T-helper 1 cell (primary cell): ENCODE measurements around the gene RPS6KA6.
A peak's percentile ranks its signal among the peaks of the same experiment; 100 is the strongest.
"Not testable (repeated sequence)": the region's sequence is repeated elsewhere in the genome, so short reads cannot be mapped to it uniquely, and the experiment has no call there.

ENCODE experiments used
- DNase-seq, 5 donors: peaks; one replicate each; pipeline ENCODE4 v3.0.0-alpha.2; 2012 to 2020

RPS6KA6 gene

GRCh38 chrX:84161641-84162040 lies 26.4 kb downstream of the RPS6KA6 start:
- no peak for DNase-seq

- DNase-seq = no peak
Observed at GRCh38 chrX:84160736-84161135, 27.3 kb downstream of the RPS6KA6 start.

GRCh38 chrX:84156821-84157220 lies 31.2 kb downstream of the RPS6KA6 start:
- DNase-seq = no peak

GRCh38 chrX:84155938-84156337 lies 32.1 kb downstream of the RPS6KA6 start:
- DNase-seq = no peak

- no peak for DNase-seq
Observed at GRCh38 chrX:84153538-84153937, 34.5 kb downstream of the RPS6KA6 start.

GRCh38 chrX:84144991-84145390 lies 43.0 kb downstream of the RPS6KA6 start:
- no peak for DNase-seq

- DNase-seq = no peak
Observed at GRCh38 chrX:84144281-84144680, 43.7 kb downstream of the RPS6KA6 start.

GRCh38 chrX:84133023-84133422 lies 55.0 kb downstream of the RPS6KA6 start:
- no peak for DNase-seq

- no peak for DNase-seq
Observed at GRCh38 chrX:84123585-84123984, 64.4 kb downstream of the RPS6KA6 start.

- no peak for DNase-seq
Observed at GRCh38 chrX:84118769-84119168, 69.2 kb downstream of the RPS6KA6 start.

GRCh38 chrX:84118315-84118714 lies 69.7 kb downstream of the RPS6KA6 start:
- no peak for DNase-seq

- DNase-seq = no peak
Observed at GRCh38 chrX:84108584-84108983, 79.4 kb downstream of the RPS6KA6 start.

- no peak for DNase-seq
Observed at GRCh38 chrX:84099120-84099519, 88.9 kb downstream of the RPS6KA6 start.

GRCh38 chrX:84079479-84080197 lies 108.4 kb downstream of the RPS6KA6 start:
- not testable (repeated sequence) for DNase-seq

GRCh38 chrX:84078991-84079390 lies 109.0 kb downstream of the RPS6KA6 start:
- no peak for DNase-seq

- DNase-seq = no peak
Observed at GRCh38 chrX:84064814-84065213, 123.2 kb downstream of the RPS6KA6 start.

- DNase-seq = no peak
Observed at GRCh38 chrX:84064164-84064563, 123.8 kb downstream of the RPS6KA6 start.

GRCh38 chrX:84047339-84047738 lies 140.7 kb downstream of the RPS6KA6 start:
- DNase-seq = no peak

- DNase-seq = peak in 1 of 5 donors; percentile 27
Observed at GRCh38 chrX:84046403-84046984, 141.5 kb downstream of the RPS6KA6 start.

- no peak for DNase-seq
Observed at GRCh38 chrX:84044051-84044450, 143.9 kb downstream of the RPS6KA6 start.
